HG03045 (cell line): ENCODE data around the gene FUS.
"Not testable (repeated sequence)": the region's sequence is repeated elsewhere in the genome, so short reads cannot be mapped to it uniquely, and the experiment has no call there.

ENCODE experiments used
- ATAC-seq: cut with Tn5 transposase; IDR thresholded peaks from one replicate; pipeline ENCODE4 v1.9.1; 2021; ENCODE audit warnings: mild to moderate bottlenecking, moderate library complexity; ENCODE audit not compliant: unreplicated experiment

FUS gene

DNA sequence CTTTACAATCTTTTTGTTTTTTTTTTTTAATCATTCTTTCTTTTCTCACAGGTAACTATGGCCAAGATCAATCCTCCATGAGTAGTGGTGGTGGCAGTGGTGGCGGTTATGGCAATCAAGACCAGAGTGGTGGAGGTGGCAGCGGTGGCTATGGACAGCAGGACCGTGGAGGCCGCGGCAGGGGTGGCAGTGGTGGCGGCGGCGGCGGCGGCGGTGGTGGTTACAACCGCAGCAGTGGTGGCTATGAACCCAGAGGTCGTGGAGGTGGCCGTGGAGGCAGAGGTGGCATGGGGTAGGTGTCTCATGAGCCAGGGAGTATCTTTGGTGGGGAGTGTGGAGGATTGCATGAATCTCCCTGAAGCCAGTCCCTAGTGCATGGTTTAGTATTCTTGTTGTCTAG lies 4.9 kb downstream of the FUS start:
- ATAC-seq: no peak

DNA sequence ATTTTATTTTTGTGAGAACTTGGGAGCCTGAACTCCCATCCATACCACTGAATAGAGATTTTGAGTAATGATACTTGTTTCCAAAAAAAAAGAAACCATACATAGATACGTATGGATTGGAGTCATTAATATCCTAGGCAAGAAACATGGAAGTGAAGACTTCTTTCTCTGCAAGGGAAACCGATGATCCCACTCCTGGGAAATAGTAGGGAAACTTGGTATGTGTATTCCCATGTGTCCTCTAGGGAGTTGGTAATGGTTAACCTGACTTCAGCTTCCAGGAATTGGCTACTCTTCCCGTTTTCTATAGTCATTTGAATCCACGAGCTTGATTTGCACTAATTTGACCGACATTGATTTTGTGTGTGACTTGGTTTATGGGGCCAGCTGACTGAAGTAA lies 5.4 kb downstream of the FUS start:
- ATAC-seq: no peak

- no peak for ATAC-seq
Observed at GRCh38 chr16:31186176-31186575, 6.2 kb downstream of the FUS start.

DNA sequence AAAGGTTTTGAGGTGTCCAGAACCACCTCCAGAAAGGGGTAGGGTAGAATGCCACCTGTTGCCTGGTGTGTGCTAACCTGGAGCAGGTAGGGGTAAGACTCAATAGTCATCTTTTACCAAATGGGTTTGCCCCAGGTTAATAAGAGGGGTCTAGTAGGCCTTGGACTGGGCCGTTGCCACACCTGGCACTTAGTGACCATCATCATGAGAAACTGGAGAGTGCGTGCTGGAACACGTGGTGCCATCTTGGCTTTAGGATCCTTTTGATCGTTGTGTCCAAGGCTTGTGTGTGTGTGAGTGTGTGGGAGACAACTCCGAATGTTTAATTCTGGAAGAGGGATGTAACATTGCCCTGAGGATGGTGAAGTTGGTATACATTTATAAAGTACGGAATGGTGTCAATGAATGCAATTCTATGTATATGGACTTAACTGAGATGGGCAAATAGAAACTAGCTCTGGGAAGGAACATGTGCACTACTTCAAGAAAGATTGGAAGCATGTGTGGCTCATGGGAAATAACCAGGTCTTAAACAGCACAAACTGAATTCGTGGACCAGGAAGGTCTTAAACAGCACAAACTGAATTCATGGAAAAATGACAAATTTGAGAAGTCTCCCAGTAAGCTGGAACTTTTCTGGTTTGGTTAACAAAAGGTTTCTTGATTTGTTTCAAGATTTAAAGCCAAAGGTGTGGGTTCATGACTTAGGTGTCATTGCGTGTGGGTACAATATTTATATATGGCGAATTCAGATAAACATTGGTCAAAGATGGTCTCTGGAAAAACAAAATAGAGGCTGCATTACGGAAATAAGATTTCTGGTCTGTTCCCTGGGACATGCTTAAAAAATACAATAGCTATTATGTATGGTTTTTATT lies 7.2 kb downstream of the FUS start:
- ATAC-seq: no peak

- ATAC-seq: no peak
Observed at GRCh38 chr16:31187808-31188189, 7.9 kb downstream of the FUS start.

DNA sequence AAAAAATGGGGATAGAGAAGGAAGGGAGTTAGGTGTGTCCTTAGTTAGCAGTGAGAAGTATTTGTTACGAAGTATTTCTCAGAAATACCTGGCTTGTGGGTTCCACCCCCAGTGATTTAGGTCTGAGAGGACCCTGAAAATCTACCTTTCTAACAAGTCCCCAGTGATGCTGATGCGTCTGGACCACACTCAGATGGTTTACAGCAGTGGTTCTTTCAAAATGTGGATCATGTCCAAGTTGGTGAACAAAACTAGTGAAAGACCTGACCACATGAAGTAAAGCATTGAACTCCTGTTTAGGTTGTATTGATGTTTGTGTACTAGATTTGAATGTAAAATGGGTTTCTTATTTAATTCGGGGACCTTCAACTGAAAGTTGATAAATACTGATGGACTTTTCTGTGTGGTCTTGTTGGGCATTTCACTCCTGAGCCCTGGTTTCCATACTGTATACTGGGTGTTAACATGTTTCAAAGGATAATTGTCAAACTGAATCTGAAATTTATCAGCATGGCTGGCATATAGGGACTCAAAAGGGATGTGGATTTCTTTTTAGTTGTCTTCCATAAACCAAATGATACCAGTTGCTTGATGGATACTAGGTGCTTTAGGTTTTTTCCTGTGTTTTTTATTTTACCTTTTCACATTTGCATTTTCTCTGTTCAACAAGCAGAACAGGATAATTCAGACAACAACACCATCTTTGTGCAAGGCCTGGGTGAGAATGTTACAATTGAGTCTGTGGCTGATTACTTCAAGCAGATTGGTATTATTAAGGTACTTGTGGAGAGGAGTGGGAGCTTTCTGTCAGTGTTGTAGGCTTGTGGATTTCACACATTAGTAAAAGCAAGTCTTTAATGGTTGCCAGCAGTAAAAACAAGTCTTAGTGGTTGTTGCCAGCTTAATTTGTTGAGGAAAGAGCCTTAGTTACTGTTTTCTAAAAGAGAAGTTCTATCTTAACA lies 8.8 kb downstream of the FUS start:
- no peak for ATAC-seq

- no peak for ATAC-seq
Observed at GRCh38 chr16:31189412-31189778, 9.5 kb downstream of the FUS start.

GRCh38 chr16:31190061-31190460 lies 10.1 kb downstream of the FUS start:
- ATAC-seq: no peak

DNA sequence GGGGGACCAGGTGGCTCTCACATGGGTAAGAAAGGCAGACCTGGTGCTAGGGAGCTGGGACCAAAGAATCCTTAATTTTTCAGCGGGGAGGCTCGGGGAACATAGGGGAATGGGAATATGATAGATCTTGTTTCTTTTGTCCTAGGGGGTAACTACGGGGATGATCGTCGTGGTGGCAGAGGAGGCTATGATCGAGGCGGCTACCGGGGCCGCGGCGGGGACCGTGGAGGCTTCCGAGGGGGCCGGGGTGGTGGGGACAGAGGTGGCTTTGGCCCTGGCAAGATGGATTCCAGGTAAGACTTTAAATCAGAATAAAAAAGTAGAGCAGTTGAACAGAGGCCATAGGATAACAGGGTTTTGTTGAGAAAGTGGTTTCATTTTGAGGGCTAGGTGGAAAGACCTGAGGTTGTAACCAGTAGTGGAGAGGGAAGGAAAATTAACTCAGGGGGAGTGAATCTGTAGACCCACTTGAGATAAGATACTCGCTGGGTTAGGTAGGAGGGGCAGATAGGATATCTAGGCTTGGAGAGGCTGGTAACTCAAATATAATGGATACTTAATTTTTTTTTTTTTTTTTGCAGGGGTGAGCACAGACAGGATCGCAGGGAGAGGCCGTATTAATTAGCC lies 11.0 kb downstream of the FUS start:
- ATAC-seq: no peak

GRCh38 chr16:31191697-31192428 lies 11.9 kb downstream of the FUS start:
- no peak for ATAC-seq

DNA sequence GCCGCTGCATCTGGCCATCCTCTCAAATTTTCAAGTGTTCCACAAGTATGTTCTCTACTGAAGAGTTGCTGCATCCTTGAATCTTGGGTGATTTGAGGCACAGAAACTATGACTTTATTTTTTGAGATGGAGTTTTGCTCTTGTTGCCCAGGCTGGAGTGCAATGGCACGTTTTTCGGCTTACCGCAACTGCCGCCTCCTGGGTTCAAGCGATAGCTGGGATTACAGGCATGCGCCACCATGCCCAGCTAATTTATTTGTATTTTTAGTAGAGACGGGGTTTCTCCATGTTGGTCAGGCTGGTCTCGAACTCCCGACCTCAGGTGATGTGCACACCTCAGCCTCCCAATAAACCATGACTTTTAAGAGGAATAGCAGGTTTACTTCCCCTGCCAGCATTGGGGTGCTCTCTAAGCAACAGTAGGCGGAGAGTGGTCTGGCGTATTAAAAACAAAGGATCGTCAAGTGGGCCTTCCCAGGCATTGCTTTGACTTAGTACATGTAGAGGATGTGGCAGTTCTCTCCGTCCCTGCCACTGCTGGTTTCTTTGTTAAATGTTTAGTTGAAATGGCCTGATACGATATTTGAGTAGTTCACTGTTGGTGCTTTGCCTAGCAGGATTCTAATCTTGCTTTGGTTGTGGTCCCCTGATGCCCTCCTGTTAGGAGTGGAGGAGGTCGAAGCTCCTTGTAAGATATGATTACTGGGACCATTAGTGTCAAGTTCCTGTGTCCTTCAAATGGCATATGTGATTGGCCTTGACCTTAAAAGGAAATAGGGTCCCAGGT lies 13.1 kb downstream of the FUS start:
- no peak for ATAC-seq

GRCh38 chr16:31193874-31194273 lies 13.9 kb downstream of the FUS start:
- no peak for ATAC-seq

- ATAC-seq: no peak
Observed at GRCh38 chr16:31194898-31195297, 15.0 kb downstream of the FUS start.

- ATAC-seq: not testable (repeated sequence)
Observed at GRCh38 chr16:31195861-31196260, 15.9 kb downstream of the FUS start.

- ATAC-seq: no peak
Observed at GRCh38 chr16:31196324-31197088, 16.6 kb downstream of the FUS start.

DNA sequence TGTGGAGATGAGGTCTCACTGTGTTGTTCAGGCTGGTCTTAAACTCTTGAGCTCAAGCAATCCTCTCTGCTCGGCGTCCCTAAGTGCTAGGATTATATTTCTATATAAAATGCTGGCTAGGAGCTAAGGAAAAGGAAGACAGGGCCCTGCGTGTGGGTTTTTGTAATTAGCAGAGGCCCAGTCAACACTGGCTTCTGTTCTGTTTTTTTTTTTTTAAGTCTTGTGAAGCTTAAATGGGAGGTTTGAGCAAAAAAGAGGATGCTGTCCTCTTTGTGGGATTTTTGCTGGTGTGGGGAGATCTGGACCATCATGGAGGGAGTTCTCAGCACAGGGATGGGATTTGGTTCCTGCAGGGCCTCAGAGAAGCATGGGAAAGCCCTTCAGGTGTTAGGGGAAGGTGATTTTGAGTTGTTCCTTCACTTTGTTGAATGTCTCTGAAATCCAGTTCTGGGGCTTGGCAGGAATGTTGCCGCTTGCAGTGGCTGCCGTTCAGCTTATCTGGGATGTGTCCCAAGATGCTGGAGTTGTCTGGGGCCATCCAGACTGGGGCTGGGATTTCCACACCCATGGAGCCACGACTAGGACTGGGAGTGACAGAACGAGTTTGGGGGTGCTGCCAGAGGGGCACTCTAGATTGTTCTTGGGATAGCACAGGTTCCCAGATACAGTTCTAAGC lies 18.4 kb downstream of the FUS start:
- ATAC-seq: no peak

DNA sequence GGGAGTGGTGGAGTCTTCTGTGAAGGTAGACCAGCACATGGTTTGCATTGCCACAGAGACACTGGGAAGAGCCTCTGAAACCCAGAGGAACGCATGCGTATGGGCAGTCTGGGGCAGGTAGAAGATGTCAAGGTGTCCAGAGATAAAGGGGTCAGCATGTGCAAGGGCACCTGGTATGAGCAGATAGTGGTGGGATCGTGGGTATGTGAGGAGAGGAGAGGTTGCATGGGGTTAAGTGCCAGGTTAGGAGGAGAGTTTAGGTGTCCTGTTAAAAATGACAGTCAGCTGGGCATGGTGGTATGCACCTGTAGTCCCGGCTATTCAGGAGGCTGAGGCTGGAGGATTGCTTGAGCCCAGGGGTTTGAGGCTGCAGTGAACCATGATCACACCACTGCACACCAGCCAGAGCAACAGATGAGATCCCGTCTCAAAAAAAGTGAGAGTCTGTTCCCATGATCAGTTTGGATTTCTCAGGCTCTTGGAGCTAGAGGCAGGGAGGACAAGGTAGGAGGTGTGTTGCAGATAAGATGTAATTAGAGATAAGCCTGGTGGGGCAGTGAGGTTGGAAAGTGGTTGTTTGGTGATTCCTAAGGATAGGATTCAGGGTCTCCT lies 19.6 kb downstream of the FUS start:
- ATAC-seq: no peak

DNA sequence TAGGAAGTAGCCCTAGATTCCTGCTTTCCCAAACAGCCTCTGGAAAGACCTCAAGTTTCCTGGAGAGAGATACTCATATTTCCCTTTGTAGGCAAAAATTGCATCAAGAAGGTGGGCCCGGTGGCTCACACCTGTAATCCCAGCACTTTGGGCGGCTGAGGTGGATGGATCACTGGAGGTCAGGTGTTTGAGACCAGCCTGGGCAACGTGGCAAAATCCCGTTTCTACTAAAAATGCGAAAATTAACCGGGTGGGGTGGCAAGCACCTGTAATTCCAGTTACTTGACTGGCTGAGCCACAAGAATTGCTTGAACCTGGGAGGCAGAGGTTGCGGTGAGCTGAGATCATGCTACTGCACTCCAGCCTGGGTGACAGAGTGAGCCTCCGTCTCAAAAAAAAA lies 20.2 kb downstream of the FUS start:
- not testable (repeated sequence) for ATAC-seq
